ENCODE data around the gene NACC2.

The NACC2 gene

GRCh38 chr9:135980926-135981630, 114.0 kb downstream of the NACC2 start:
- TF ChIP-seq CTCF (conservative IDR thresholded peaks at IDR 0.05; ENCODE audit: control insufficient read depth, insufficient read depth, low read depth, low read length): no peak
- H3K4me3 ChIP-seq (ENCODE audit: control insufficient read depth, low read depth, low read length): no peak overlapping the region
- no peak for DNase-seq (ENCODE audit: low read depth)

GRCh38 chr9:135979547-135980166, 115.4 kb downstream of the NACC2 start:
- no peak for DNase-seq (ENCODE audit: low read depth)
- no peak overlapping the region for H3K4me3 ChIP-seq (ENCODE audit: control insufficient read depth, low read depth, low read length)
- TF ChIP-seq CTCF (conservative IDR thresholded peaks at IDR 0.05; ENCODE audit: control insufficient read depth, insufficient read depth, low read depth, low read length): no peak

- no peak overlapping the region for H3K4me3 ChIP-seq (ENCODE audit: control insufficient read depth, low read depth, low read length)
- no peak for TF ChIP-seq CTCF (conservative IDR thresholded peaks at IDR 0.05; ENCODE audit: control insufficient read depth, insufficient read depth, low read depth, low read length)
- no peak for DNase-seq (ENCODE audit: low read depth)
Observed at GRCh38 chr9:135978642-135979546, 116.2 kb downstream of the NACC2 start.

- DNase-seq (ENCODE audit: low read depth): no peak
- H3K4me3 ChIP-seq (ENCODE audit: control insufficient read depth, low read depth, low read length): no peak overlapping the region
- no peak for TF ChIP-seq CTCF (conservative IDR thresholded peaks at IDR 0.05; ENCODE audit: control insufficient read depth, insufficient read depth, low read depth, low read length)
Observed at GRCh38 chr9:135976944-135977343, 118.1 kb downstream of the NACC2 start.

GRCh38 chr9:135976531-135976930, 118.6 kb downstream of the NACC2 start:
- no peak for DNase-seq (ENCODE audit: low read depth)
- no peak for TF ChIP-seq CTCF (conservative IDR thresholded peaks at IDR 0.05; ENCODE audit: control insufficient read depth, insufficient read depth, low read depth, low read length)
- H3K4me3 ChIP-seq (ENCODE audit: control insufficient read depth, low read depth, low read length): no peak overlapping the region

GRCh38 chr9:135975834-135976233, 119.3 kb downstream of the NACC2 start:
- DNase-seq (ENCODE audit: low read depth): no peak
- no peak overlapping the region for H3K4me3 ChIP-seq (ENCODE audit: control insufficient read depth, low read depth, low read length)
- TF ChIP-seq CTCF (conservative IDR thresholded peaks at IDR 0.05; ENCODE audit: control insufficient read depth, insufficient read depth, low read depth, low read length): no peak

Data from fibroblast of mammary gland (primary cell).